HCT116 (cell line): ENCODE results near the gene PGD.

ENCODE experiments used
- CEBPB ChIP-seq: IDR thresholded peaks from 2 replicates; pipeline ENCODE4 v1.6.1; 2012; ENCODE audit warnings: low read depth
- CTCF ChIP-seq, 3 experiments: fragments of 200-600 bp in 1 of 3; sonication (generic) in 1 of 3; IDR thresholded peaks in 2 of 3; conservative IDR thresholded peaks in 1 of 3; 2 replicates each; pipeline ENCODE4 v1.5.1; 2012 to 2017; ENCODE audit warnings: low read depth in 2 of 3, low read length in 2 of 3, antibody characterized with exemption in 1 of 3, borderline replicate concordance in 1 of 3, control low read depth in 1 of 3, mild to moderate bottlenecking in 1 of 3, mixed read lengths in 1 of 3, mixed run types in 1 of 3, moderate library complexity in 1 of 3; ENCODE audit not compliant: insufficient read depth in 1 of 3
- ELF1 ChIP-seq: IDR thresholded peaks from 2 replicates; pipeline ENCODE4 v1.6.1; 2012; ENCODE audit warnings: low read depth, borderline replicate concordance
- EZH2 ChIP-seq: fragments of 200-600 bp; sonication (generic); IDR thresholded peaks from 2 replicates; pipeline ENCODE4 v1.6.1; 2017; ENCODE audit warnings: antibody characterized with exemption, mixed run types
- EZH2phosphoT487 ChIP-seq: fragments of 200-600 bp; IDR thresholded peaks from 2 replicates; pipeline ENCODE4 v1.6.1; 2018; ENCODE audit warnings: antibody characterized with exemption, borderline replicate concordance
- JUND ChIP-seq: IDR thresholded peaks from 2 replicates; pipeline ENCODE4 v1.6.1; 2012
- POLR2A ChIP-seq: IDR thresholded peaks from 2 replicates; pipeline ENCODE4 v1.7.0; 2011; ENCODE audit warnings: borderline replicate concordance; ENCODE audit not compliant: insufficient read depth, insufficient read length; ENCODE audit errors: extremely low read depth
- POLR2AphosphoS5 ChIP-seq: IDR thresholded peaks from 2 replicates; pipeline ENCODE4 v1.6.1; 2011; ENCODE audit warnings: mild to moderate bottlenecking, low read depth, low read length, moderate library complexity
- RAD21 ChIP-seq: IDR thresholded peaks from 2 replicates; pipeline ENCODE4 v1.6.1; 2012; ENCODE audit warnings: low read depth, mild to moderate bottlenecking
- REST ChIP-seq: IDR thresholded peaks from 2 replicates; pipeline ENCODE4 v1.6.1; 2012; ENCODE audit warnings: low read depth
- SP1 ChIP-seq: IDR thresholded peaks from 2 replicates; pipeline ENCODE4 v1.6.1; 2012; ENCODE audit warnings: low read depth
- YY1 ChIP-seq: IDR thresholded peaks from 2 replicates; pipeline ENCODE4 v1.6.1; 2011; ENCODE audit warnings: low read length, low read depth, moderate library complexity, mild to moderate bottlenecking; ENCODE audit not compliant: insufficient replicate concordance; ENCODE audit errors: extremely low read depth
- ZBTB33 ChIP-seq: IDR thresholded peaks from 2 replicates; pipeline ENCODE4 v1.6.1; 2011; ENCODE audit warnings: mild to moderate bottlenecking, low read length, moderate library complexity; ENCODE audit not compliant: insufficient replicate concordance; ENCODE audit errors: extremely low read depth

GRCh38 chr1:10402729-10403274, 3.9 kb downstream of the PGD start:
- no peak for TF ChIP-seq CTCF (IDR thresholded peaks at IDR 0.05 in 2 of 3, conservative IDR thresholded peaks at IDR 0.05 in 1 of 3; ENCODE audit: borderline replicate concordance in 1 of 3, insufficient read depth in 1 of 3, low read depth in 2 of 3, low read length in 2 of 3)
- TF ChIP-seq YY1 = no peak
- TF ChIP-seq POLR2AphosphoS5 = no peak
- no peak for TF ChIP-seq EZH2phosphoT487
- no peak for TF ChIP-seq POLR2A
- TF ChIP-seq ELF1 = no peak
- TF ChIP-seq EZH2 = no peak
- TF ChIP-seq ZBTB33 = no peak
- no peak for TF ChIP-seq JUND
- TF ChIP-seq CEBPB = no peak
- no peak for TF ChIP-seq RAD21
- no peak for TF ChIP-seq REST
- TF ChIP-seq SP1 = no peak
